NB4 (cell line): ENCODE measurements around the gene RHPN2.

Experiments used
- MYC ChIP-seq: IDR thresholded peaks from 2 replicates; pipeline ENCODE4 v1.6.1; 2011; ENCODE audit warnings: low read depth, low read length
- POLR2A ChIP-seq: IDR thresholded peaks from 2 replicates; pipeline ENCODE4 v1.6.1; 2011; ENCODE audit warnings: mild to moderate bottlenecking; ENCODE audit not compliant: insufficient read length; ENCODE audit errors: extremely low read depth
- TF ChIP-seq, protein P1 (sequence below): IDR thresholded peaks from one replicate; pipeline ENCODE4 v1.5.1; 2012; ENCODE audit warnings: low read depth, low read length
- TF ChIP-seq, protein P2 (sequence below): IDR thresholded peaks from 2 replicates; pipeline ENCODE4 v1.6.1; 2011; ENCODE audit warnings: low read depth, low read length

DNA sequence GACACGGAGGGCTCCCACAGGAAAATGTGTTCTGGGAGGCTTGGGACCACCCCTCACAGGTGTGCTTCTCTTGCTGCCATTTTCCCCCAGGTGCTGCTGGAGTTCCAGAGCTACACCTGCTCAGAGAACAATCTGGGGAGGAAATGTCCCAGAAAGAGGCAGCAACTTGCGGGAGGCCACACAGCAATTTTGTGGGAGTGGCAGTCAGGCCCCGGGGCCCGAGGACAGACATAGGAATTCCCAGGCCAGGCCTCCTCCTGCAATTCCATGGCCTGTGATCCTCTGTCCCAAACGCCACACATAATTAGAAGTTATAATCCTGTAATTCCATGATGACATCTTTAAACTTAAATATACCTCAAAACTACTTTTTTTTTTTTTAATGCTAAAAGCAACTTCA, 1.8 kb downstream of the RHPN2 start:
- TF ChIP-seq, protein P1, sequence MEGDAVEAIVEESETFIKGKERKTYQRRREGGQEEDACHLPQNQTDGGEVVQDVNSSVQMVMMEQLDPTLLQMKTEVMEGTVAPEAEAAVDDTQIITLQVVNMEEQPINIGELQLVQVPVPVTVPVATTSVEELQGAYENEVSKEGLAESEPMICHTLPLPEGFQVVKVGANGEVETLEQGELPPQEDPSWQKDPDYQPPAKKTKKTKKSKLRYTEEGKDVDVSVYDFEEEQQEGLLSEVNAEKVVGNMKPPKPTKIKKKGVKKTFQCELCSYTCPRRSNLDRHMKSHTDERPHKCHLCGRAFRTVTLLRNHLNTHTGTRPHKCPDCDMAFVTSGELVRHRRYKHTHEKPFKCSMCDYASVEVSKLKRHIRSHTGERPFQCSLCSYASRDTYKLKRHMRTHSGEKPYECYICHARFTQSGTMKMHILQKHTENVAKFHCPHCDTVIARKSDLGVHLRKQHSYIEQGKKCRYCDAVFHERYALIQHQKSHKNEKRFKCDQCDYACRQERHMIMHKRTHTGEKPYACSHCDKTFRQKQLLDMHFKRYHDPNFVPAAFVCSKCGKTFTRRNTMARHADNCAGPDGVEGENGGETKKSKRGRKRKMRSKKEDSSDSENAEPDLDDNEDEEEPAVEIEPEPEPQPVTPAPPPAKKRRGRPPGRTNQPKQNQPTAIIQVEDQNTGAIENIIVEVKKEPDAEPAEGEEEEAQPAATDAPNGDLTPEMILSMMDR, result no peak
- TF ChIP-seq, protein P2, sequence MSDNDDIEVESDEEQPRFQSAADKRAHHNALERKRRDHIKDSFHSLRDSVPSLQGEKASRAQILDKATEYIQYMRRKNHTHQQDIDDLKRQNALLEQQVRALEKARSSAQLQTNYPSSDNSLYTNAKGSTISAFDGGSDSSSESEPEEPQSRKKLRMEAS, result no peak
- no peak for TF ChIP-seq POLR2A
- no peak for TF ChIP-seq MYC
